Measurements from ENCODE around the gene MTX3. TPM values are rescaled to one million over a fixed set of nuclear protein-coding genes. Genes with fewer than 3 reads are reported as not detected.

The MTX3 gene, protein sequence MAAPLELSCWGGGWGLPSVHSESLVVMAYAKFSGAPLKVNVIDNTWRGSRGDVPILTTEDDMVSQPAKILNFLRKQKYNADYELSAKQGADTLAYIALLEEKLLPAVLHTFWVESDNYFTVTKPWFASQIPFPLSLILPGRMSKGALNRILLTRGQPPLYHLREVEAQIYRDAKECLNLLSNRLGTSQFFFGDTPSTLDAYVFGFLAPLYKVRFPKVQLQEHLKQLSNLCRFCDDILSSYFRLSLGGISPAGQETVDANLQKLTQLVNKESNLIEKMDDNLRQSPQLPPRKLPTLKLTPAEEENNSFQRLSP
- 18.0 and 18.2 TPM in 2 replicates for total RNA-seq

DNA sequence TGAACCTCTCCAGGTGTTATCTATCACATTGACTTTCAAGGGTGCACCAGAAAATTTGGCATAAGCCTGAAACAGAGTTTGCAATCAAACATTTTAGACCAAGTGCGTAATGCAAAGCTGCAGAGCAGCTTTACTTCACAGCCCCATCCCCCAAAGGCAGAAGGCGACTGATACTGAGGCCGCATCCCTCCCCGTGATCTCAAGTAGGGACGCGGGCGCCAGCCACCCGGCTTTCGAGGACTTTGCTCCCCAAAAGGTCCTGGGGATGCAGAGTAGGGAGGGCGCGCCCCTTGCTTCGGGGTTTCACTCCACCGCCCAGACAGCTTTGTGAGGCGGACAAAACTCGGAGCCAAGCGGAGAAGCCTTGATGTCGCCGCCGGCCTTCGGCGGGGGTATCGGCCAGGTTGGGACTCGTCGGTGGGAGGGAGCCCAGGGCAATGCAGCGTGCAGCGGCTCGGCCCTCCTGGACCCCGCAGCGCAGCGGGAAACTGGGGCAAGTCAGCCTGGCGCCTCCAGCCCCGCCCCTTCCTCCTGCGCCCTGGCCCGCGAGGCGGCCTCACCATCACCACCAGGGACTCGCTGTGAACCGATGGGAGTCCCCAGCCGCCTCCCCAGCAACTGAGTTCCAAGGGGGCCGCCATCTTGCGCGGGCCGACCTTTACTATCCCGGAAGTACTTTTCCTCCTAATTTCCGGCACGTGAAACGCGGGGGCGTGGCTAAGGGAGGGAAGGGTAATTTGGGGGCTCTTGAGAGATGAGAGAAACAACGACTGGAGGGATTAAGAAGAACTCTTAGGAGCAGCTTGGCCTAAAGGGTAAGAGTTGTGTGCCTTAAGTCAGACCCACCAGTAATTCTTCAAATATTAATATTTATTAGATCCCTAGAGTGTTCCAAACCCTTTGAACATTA lies at the start of gene MTX3:
MTX3 (minus strand) TSS at position 665 of the 910 bp plus-strand sequence; CDS start at position 641, 24 bp downstream.
- intact Hi-C loops (cut with micrococcal nuclease) = loop anchor here (1.0 to 10.0 kb wide), 12 partner anchors 9 to 766 kb away; partner anchors contain the start of genes HOMER1 and JMY
- H3K27ac Mint-ChIP-seq = peak within 1 kb of the TSS; percentile 98
- peaks cover 42% of the 10 kb centered on the region for H3K36me3 Mint-ChIP-seq (ENCODE audit: low read depth)
- peak within 1 kb of the TSS; percentile 88 for H3K4me3 Mint-ChIP-seq (ENCODE audit: low read depth)
- peaks cover 49% of the 10 kb centered on the region for H3K4me1 Mint-ChIP-seq (ENCODE audit: low read depth)
- H3K27me3 Mint-ChIP-seq (ENCODE audit: low read depth) = no peaks in the 10 kb centered on the region
- H3K9me3 Mint-ChIP-seq = peaks cover 8% of the 10 kb centered on the region
- peak; percentile 81 for DNase-seq (ENCODE audit: low spot score)

DNA sequence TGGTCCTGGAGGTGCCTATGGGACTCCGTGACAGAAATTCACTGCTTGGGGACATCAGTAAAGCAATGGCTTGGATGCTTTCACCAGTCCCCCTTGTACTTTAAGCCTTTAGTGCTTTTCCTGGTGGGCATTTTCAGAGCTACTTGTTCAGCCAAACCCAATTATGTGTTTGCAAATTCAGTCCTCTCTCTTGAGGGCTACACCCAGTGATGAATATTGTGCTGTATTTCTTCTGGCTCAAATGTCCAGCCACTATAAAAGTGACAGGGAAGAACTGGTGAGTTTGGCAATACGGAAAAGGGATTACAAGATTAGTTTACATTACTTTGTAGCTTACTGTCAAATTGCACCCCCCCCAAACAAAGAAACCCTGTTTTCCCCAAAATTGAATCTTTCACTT lies 48.6 kb upstream of the MTX3 start:
- H3K36me3 Mint-ChIP-seq (ENCODE audit: low read depth) = no peaks in the 10 kb centered on the region
- no peak for DNase-seq (ENCODE audit: low spot score)
- no peak overlapping the region for H3K4me3 Mint-ChIP-seq (ENCODE audit: low read depth)
- intact Hi-C loops (cut with micrococcal nuclease) = no loop called here
- H3K27ac Mint-ChIP-seq = no peak overlapping the region
- H3K4me1 Mint-ChIP-seq (ENCODE audit: low read depth) = peaks cover 16% of the 10 kb centered on the region
- no peaks in the 10 kb centered on the region for H3K9me3 Mint-ChIP-seq
- H3K27me3 Mint-ChIP-seq (ENCODE audit: low read depth) = peaks cover 46% of the 10 kb centered on the region

DNA sequence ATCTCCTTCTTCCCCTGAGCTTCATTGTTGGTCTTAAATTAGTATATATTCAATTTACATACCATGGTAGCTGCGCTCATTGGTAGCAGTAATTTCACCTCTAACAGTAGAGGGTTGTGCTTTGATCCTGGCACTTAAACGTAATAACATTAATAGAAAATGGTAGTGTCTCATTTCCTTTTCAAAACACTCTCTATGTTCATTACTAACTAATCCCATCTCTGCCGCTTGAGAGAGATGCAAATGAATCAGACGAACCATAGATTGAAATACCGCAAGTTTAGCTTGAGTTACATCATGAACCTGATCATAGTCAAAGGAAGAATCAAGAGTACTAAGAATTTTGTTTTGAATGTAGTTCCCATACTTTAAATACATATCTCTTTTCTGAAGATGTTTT lies 46.3 kb upstream of the MTX3 start:
- Mint-ChIP-seq H3K9me3 (no peaks in the 10 kb centered on the region), H3K4me1 (ENCODE audit: low read depth) (peaks cover 30% of the 10 kb centered on the region), H3K27ac (no peak overlapping the region), H3K4me3 (ENCODE audit: low read depth) (peak overlapping the region; percentile 45), H3K27me3 (ENCODE audit: low read depth) (peaks cover 38% of the 10 kb centered on the region), H3K36me3 (ENCODE audit: low read depth) (no peaks in the 10 kb centered on the region)
- intact Hi-C loops (cut with micrococcal nuclease) = loop anchor here (1.0 to 2.0 kb wide), 3 partner anchors 47 to 89 kb away; partner anchors contain the start of gene MTX3
- DNase-seq (ENCODE audit: low spot score) = no peak

DNA sequence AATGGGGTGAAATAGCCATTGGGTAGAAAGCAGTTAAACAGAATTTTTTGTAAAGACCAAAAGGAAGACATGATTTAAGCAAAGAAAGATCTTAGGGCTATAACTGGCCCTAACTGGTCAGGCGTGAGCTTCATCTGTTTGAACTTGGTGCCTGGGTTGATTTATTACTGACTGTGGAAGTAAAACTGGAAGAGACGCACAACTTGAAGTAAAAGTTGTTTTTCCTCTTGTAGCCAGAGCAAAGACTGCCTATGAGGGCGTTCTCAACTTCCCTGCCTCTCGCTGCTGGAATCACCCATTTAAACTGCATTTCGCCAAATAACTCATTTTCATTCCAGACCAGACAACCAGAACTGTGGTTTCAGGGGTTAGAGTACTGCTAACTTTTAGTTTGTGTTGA lies 45.6 kb upstream of the MTX3 start:
- Mint-ChIP-seq H3K36me3 (ENCODE audit: low read depth) (no peaks in the 10 kb centered on the region), H3K9me3 (no peaks in the 10 kb centered on the region), H3K4me3 (ENCODE audit: low read depth) (no peak overlapping the region), H3K4me1 (ENCODE audit: low read depth) (peaks cover 33% of the 10 kb centered on the region), H3K27me3 (ENCODE audit: low read depth) (peaks cover 37% of the 10 kb centered on the region), H3K27ac (no peak overlapping the region)
- no peak for DNase-seq (ENCODE audit: low spot score)
- intact Hi-C loops (cut with micrococcal nuclease) = loop anchor here (1.0 to 2.0 kb wide), 3 partner anchors 46 to 90 kb away; partner anchors contain the start of gene MTX3

DNA sequence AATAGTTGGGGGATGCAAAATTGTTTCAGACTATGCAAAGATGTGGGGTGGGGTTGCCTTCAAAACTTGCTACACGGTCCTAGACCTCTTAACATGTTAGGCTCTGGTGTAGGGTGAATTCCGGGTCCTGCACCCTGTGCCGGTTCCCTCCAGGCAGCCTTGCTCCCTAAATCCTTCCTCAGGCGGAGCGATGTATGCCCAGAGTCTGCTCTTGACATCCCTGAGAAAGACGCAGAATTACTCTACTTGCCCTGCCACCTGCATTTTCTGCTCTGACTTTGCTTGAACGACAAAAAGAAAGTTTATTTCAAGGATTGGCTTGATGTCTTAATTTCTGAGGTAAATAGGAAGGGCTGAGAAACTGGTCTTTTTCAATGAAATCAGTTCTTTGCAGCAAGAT lies 44.8 kb upstream of the MTX3 start:
- H3K4me3 Mint-ChIP-seq (ENCODE audit: low read depth) = peak overlapping the region; percentile 45
- no peak overlapping the region for H3K27ac Mint-ChIP-seq
- peaks cover 34% of the 10 kb centered on the region for H3K27me3 Mint-ChIP-seq (ENCODE audit: low read depth)
- peaks cover 39% of the 10 kb centered on the region for H3K4me1 Mint-ChIP-seq (ENCODE audit: low read depth)
- H3K9me3 Mint-ChIP-seq = no peaks in the 10 kb centered on the region
- intact Hi-C loops (cut with micrococcal nuclease) = loop anchor here (2.0 kb wide), 1 partner anchor 45 kb away; the partner anchor contains the start of gene MTX3
- no peaks in the 10 kb centered on the region for H3K36me3 Mint-ChIP-seq (ENCODE audit: low read depth)
- no peak for DNase-seq (ENCODE audit: low spot score)

DNA sequence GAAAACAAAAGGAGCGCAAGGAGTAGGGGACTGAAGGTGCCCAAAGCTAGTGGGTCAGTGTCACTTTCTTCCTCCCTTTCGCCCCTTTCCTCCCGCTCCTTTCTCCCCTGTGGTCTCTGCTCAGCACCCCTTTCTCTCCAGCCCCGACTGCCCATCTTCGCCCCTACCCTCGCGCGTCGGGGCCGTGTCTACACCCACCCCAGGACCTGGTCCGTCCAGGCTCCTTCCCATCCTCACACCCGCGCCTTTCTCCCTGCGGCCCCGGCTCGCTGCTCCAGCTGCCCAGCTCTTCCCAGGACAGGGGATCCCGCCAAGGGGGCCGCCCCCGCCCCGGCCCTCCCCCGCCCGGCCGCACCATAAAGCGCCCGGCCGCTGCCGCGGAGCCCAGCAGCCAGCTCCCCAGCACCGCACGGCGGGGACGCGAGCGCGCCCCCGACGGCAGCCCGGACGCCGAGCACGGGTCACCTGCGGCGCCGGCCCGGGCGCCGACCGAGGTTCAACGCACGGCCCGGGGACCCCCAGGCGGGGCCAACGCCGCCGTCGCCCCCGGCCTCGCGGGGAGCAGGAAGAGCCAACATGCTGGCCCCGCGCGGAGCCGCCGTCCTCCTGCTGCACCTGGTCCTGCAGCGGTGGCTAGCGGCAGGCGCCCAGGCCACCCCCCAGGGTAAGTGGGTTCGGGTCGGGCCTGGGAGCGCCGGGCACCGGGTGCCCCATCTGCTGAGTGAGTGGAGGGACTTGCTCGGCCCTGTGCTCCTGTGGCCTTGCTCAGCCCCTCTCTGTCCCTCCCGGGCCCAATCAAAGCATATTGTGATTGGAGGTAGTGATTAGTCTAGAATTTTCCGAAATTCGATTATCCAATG lies 44.1 kb upstream of the MTX3 start, which contains the start of gene THBS4:
THBS4 (plus strand) TSS at position 387 of the 860 bp plus-strand sequence; CDS start at position 577, 190 bp downstream.
- H3K27ac Mint-ChIP-seq = no peak within 1 kb of the TSS
- DNase-seq (ENCODE audit: low spot score) = no peak
- H3K4me3 Mint-ChIP-seq (ENCODE audit: low read depth) = peak within 1 kb of the TSS; percentile 45
- H3K36me3 Mint-ChIP-seq (ENCODE audit: low read depth) = no peaks in the 10 kb centered on the region
- peaks cover 40% of the 10 kb centered on the region for H3K4me1 Mint-ChIP-seq (ENCODE audit: low read depth)
- H3K9me3 Mint-ChIP-seq = no peaks in the 10 kb centered on the region
- intact Hi-C loops (cut with micrococcal nuclease) = no loop called here
- peaks cover 30% of the 10 kb centered on the region for H3K27me3 Mint-ChIP-seq (ENCODE audit: low read depth)

DNA sequence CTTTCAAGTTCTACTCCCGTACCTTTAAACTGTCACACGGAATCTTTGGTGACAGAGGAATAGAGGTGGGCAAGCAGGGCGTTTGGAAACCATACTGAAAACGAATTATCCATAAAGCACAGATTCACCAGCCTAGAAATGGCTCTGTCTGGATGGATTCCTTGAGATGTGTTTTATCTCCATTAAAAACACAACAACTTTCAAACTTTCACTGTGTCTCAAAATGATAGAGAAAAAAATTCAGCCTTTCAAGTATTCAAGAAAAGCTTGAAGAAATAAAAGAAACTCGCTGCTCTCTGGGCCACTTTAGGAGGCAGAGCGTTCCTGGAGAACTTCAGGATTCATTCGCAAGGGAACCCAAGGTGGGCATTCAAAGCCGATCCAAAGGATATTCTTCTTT lies 43.5 kb upstream of the MTX3 start:
- H3K4me1 Mint-ChIP-seq (ENCODE audit: low read depth) = peaks cover 40% of the 10 kb centered on the region
- peaks cover 27% of the 10 kb centered on the region for H3K27me3 Mint-ChIP-seq (ENCODE audit: low read depth)
- no peaks in the 10 kb centered on the region for H3K36me3 Mint-ChIP-seq (ENCODE audit: low read depth)
- no peak overlapping the region for H3K27ac Mint-ChIP-seq
- no peaks in the 10 kb centered on the region for H3K9me3 Mint-ChIP-seq
- intact Hi-C loops (cut with micrococcal nuclease) = no loop called here
- DNase-seq (ENCODE audit: low spot score) = no peak
- peak overlapping the region; percentile 39 for H3K4me3 Mint-ChIP-seq (ENCODE audit: low read depth)

DNA sequence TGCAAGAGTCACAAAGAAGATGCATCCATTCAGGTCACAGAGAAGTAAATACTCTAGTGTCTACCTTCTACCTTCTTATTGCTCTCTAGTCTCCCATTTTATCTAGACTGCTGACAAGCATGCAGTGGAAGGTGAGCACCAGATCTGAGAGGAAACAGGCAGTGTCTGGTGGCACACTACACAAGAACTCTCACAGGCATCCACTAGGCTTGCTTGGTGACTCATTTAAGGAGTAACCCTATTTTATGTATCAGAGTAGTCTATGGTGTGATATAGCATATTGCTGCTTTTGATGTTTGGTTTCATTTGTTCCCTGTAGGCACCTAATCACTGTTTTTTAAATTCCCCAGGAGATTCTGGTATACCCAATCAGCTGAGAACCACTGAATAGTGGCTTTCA lies 42.5 kb upstream of the MTX3 start:
- no peaks in the 10 kb centered on the region for H3K9me3 Mint-ChIP-seq
- no peak overlapping the region for H3K4me3 Mint-ChIP-seq (ENCODE audit: low read depth)
- H3K36me3 Mint-ChIP-seq (ENCODE audit: low read depth) = no peaks in the 10 kb centered on the region
- intact Hi-C loops (cut with micrococcal nuclease) = no loop called here
- peak; percentile 32 for DNase-seq (ENCODE audit: low spot score)
- no peak overlapping the region for H3K27ac Mint-ChIP-seq
- peaks cover 44% of the 10 kb centered on the region for H3K4me1 Mint-ChIP-seq (ENCODE audit: low read depth)
- H3K27me3 Mint-ChIP-seq (ENCODE audit: low read depth) = peaks cover 26% of the 10 kb centered on the region

DNA sequence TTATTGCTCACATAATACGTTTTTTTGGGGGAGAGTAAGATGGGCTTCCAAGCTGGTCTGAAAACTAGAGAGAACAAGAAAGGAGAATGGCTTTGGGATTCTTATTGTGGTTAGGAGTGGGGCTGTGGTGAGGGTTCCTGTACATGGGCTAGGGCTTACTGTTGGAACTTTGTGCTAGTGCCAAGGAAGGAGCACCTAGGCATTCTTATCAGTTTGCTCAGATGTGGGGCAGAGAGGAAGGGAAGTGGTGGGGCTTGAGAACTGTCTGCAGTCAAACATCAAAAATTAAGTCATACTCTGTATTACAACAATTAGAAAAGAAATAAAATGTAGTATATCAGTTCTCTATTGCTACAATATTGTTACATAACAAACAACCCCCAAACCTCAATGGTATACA lies 40.0 kb upstream of the MTX3 start:
- Mint-ChIP-seq H3K27me3 (ENCODE audit: low read depth) (peaks cover 17% of the 10 kb centered on the region), H3K9me3 (no peaks in the 10 kb centered on the region), H3K27ac (no peak overlapping the region), H3K4me1 (ENCODE audit: low read depth) (peaks cover 43% of the 10 kb centered on the region), H3K36me3 (ENCODE audit: low read depth) (no peaks in the 10 kb centered on the region), H3K4me3 (ENCODE audit: low read depth) (no peak overlapping the region)
- DNase-seq (ENCODE audit: low spot score) = no peak
- intact Hi-C loops (cut with micrococcal nuclease) = no loop called here

DNA sequence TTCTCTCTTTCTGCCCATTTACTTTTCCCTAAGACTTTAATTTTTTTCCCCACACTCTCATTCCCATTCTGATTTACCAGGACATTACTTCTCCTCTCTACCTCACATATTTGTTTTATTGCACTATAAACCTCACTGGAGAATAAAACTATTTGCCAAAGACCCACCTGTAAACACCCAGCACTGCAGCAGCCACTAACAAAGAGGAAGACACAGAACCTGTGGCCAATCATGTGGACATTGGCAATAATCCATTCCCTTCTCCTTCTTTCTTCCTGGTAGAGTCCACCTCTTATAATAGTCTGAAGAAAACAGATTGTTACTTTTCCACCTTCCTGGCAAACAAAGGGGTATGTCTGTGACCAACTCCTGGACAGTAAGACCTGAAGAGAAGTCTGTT lies 35.8 kb upstream of the MTX3 start:
- peaks cover 20% of the 10 kb centered on the region for H3K4me1 Mint-ChIP-seq (ENCODE audit: low read depth)
- no peaks in the 10 kb centered on the region for H3K9me3 Mint-ChIP-seq
- H3K4me3 Mint-ChIP-seq (ENCODE audit: low read depth) = no peak overlapping the region

DNA sequence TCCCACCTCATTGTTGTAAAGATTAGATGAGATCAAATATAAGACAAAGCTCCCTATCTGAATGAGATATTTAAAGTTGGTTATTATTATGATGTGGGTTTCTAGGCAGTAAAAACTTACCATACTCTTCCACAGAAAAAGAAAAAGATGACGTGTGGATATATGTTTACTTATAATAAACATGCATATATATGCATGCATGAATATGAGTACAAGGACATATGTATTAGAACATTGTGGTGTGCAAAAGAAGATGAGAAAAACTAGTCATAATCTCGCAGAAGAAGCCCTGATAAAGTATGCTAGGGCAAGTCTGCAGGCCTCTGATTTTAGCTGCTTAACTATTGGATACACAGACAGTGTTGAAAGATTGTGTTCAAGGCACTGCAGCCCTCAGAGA lies 34.0 kb upstream of the MTX3 start:
- peaks cover 7% of the 10 kb centered on the region for H3K27me3 Mint-ChIP-seq (ENCODE audit: low read depth)
- no peaks in the 10 kb centered on the region for H3K36me3 Mint-ChIP-seq (ENCODE audit: low read depth)
- H3K4me3 Mint-ChIP-seq (ENCODE audit: low read depth) = no peak overlapping the region
- intact Hi-C loops (cut with micrococcal nuclease) = no loop called here
- no peak overlapping the region for H3K27ac Mint-ChIP-seq
- no peaks in the 10 kb centered on the region for H3K9me3 Mint-ChIP-seq
- no peak for DNase-seq (ENCODE audit: low spot score)
- peaks cover 12% of the 10 kb centered on the region for H3K4me1 Mint-ChIP-seq (ENCODE audit: low read depth)

More for the DNA sequence above, 35.8 kb upstream of the MTX3 start:
- Mint-ChIP-seq H3K36me3 (ENCODE audit: low read depth) (no peaks in the 10 kb centered on the region), H3K27me3 (ENCODE audit: low read depth) (peaks cover 7% of the 10 kb centered on the region), H3K27ac (no peak overlapping the region)
- no peak for DNase-seq (ENCODE audit: low spot score)
- intact Hi-C loops (cut with micrococcal nuclease) = no loop called here

DNA sequence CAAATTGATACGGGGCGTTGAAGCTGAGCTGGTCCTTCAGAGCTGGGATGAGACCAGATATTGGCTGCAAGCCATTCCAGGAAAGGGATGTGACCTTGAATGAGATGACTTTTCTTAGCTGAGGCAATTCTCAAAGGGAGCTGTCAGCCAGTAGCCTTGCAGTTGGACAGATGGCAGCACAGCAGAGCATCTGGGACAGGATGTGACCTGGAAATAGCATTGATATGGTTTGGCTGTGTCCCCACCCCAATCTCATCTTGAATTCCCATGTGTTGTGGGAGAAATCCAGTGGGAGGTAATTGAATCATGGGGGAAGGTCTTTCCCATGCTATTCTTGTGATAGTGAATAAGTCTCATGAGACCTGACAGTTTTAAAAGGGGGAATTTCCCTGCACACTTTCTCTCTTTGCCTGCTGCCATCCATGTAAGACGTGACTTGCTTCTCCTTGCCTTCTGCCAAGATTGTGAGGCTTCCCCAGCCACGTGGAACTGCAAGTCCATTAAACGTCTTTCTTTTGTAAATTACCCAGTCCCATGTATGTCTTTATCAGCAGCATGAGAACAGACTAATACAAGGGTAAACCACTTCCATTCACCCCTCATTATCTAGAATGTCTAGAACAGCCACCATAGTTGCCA lies 19.8 kb upstream of the MTX3 start:
- Mint-ChIP-seq H3K27me3 (ENCODE audit: low read depth) (no peaks in the 10 kb centered on the region), H3K4me1 (ENCODE audit: low read depth) (peaks cover 3% of the 10 kb centered on the region), H3K4me3 (ENCODE audit: low read depth) (no peak overlapping the region), H3K9me3 (no peaks in the 10 kb centered on the region), H3K27ac (no peak overlapping the region), H3K36me3 (ENCODE audit: low read depth) (no peaks in the 10 kb centered on the region)
- intact Hi-C loops (cut with micrococcal nuclease) = no loop called here
- DNase-seq (ENCODE audit: low spot score) = no peak

Measured in activated T-helper 2 cell treated with anti-CD3 and anti-CD28 coated beads, Interferon-gamma antibody, Interleukin-2, Interleukin-4, amounts not matched to agents 10 μg/mL and 5 μg/mL and 100 μg/mL, durations not matched to agents 14 hours and 24 hours and 36 hours (primary cell).